ENCODE measurements around the gene DTX4. TPM values are rescaled to one million over a fixed set of nuclear protein-coding genes. Genes with fewer than 3 reads are reported as not detected.

The DTX4 gene
- total RNA-seq, 1 donor from 2014 or later = 24.2 TPM

DNA sequence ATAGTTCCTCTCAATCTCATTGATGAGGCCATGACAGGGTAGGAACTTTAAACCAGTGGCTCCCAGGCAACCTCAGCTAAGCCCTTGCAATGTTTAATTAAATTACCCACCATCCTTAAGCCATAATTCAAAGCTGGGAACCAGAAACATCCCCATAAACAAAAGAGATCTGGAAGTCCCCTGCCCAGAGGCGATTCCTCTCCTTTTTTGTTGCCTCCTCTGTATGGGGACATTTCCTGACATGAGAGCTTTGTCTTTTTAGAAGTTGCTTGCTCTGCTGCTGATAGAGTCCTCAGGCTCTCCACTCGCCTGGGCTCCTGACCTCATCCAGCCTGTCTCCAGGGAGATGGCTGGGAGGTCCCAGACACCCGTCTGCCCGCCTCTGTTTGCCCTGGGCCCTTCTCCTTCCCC, 3.2 kb downstream of the DTX4 start:
- peaks cover 38% of the 10 kb centered on the region for H3K36me3 Mint-ChIP-seq (ENCODE audit: low read depth)
- ATAC-seq (ENCODE audit: low read depth) (no peak), DNase-seq (no peak)
- intact Hi-C loops (cut with micrococcal nuclease) = loop anchor here (10.0 kb wide), 1 partner anchor 380 kb away; no protein-coding TSS in a partner anchor
- H3K27me3 Mint-ChIP-seq = no peaks in the 10 kb centered on the region
- H3K9me3 Mint-ChIP-seq = peaks cover 7% of the 10 kb centered on the region
- POLR2A ChIA-PET = interaction anchor here (0.6 to 6.4 kb wide), 5 partner anchors 8 to 98 kb away, joined by 3 to 70 read pairs (median 57); partner anchors contain the start of gene MPEG1
- TF ChIP-seq, protein P1, sequence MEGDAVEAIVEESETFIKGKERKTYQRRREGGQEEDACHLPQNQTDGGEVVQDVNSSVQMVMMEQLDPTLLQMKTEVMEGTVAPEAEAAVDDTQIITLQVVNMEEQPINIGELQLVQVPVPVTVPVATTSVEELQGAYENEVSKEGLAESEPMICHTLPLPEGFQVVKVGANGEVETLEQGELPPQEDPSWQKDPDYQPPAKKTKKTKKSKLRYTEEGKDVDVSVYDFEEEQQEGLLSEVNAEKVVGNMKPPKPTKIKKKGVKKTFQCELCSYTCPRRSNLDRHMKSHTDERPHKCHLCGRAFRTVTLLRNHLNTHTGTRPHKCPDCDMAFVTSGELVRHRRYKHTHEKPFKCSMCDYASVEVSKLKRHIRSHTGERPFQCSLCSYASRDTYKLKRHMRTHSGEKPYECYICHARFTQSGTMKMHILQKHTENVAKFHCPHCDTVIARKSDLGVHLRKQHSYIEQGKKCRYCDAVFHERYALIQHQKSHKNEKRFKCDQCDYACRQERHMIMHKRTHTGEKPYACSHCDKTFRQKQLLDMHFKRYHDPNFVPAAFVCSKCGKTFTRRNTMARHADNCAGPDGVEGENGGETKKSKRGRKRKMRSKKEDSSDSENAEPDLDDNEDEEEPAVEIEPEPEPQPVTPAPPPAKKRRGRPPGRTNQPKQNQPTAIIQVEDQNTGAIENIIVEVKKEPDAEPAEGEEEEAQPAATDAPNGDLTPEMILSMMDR (IDR thresholded peaks at IDR 0.05) = no peak
- peak overlapping the region; percentile 69 for H3K27ac Mint-ChIP-seq
- CTCF ChIA-PET = interaction anchor here (0.7 to 9.0 kb wide), 4 partner anchors 9 to 47 kb away, joined by 3 to 102 read pairs (median 48); no protein-coding TSS in a partner anchor
- H3K4me1 Mint-ChIP-seq = peaks cover 39% of the 10 kb centered on the region
- H3K4me3 Mint-ChIP-seq = peak overlapping the region; percentile 96

DNA sequence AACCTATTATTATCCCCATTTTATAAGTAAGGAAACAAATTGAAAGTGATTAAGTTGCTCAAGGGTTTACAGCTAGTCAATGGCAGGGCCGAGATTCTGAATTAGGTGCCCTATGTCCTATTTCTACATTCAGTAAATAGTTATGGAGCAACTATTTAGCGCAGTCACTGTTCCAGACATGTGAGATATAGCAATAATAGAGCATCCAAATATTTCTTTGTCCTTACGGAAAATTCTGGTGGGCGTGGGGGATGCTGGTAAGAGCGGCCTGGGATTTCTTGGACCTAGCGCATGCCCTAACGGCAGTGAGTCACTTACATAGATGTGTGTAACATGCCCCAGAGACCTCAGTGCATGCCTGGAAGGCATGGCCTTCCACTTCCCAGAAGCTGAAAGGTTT, 4.4 kb downstream of the DTX4 start:
- DNase-seq (no peak), ATAC-seq (ENCODE audit: low read depth) (no peak)
- Mint-ChIP-seq H3K9me3 (peaks cover 7% of the 10 kb centered on the region), H3K36me3 (ENCODE audit: low read depth) (peaks cover 40% of the 10 kb centered on the region), H3K27ac (no peak overlapping the region), H3K4me3 (no peak overlapping the region), H3K4me1 (peaks cover 41% of the 10 kb centered on the region), H3K27me3 (no peaks in the 10 kb centered on the region)
- POLR2A ChIA-PET = interaction anchor here (5.5 kb wide), 1 partner anchor 23 kb away, joined by 57 read pairs; no protein-coding TSS in a partner anchor
- TF ChIP-seq, protein P1 (IDR thresholded peaks at IDR 0.05) = no peak
- CTCF ChIA-PET = interaction anchor here (0.9 to 9.0 kb wide), 2 partner anchors 8 to 18 kb away, joined by 3 to 102 read pairs; no protein-coding TSS in a partner anchor
- intact Hi-C loops (cut with micrococcal nuclease) = loop anchor here (10.0 kb wide), 1 partner anchor 378 kb away; no protein-coding TSS in a partner anchor

DNA sequence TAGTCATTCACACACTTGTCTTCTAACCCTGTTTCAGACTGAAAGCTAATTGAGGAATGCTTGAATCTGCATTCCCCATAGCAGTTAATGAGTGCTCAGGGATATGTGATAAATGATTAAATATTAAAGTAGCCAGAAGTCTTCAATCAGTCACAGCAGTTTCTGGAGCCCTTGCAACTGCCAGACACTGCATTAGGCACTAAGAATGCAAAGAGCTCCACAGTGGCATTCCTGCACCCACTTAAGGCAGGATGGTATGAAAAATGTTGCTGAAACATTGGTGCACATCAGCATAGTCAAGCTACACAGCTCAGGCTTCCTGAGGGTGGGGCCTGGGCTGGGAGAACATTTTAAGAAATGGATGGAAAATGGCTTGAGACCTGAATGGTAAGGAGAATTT, 6.5 kb downstream of the DTX4 start:
- CTCF ChIA-PET = interaction anchor here (9.0 kb wide), 1 partner anchor 6 kb away, joined by 102 read pairs; no protein-coding TSS in a partner anchor
- Mint-ChIP-seq H3K9me3 (peaks cover 7% of the 10 kb centered on the region), H3K4me3 (no peak overlapping the region), H3K27me3 (no peaks in the 10 kb centered on the region), H3K36me3 (ENCODE audit: low read depth) (peaks cover 56% of the 10 kb centered on the region), H3K27ac (peak overlapping the region; percentile 12), H3K4me1 (peaks cover 33% of the 10 kb centered on the region)
- intact Hi-C loops (cut with micrococcal nuclease) = loop anchor here (10.0 kb wide), 1 partner anchor 376 kb away; no protein-coding TSS in a partner anchor
- ATAC-seq (ENCODE audit: low read depth) = no peak
- POLR2A ChIA-PET = interaction anchor here (1.0 to 1.6 kb wide), 2 partner anchors 20 to 45 kb away, joined by 3 to 4 read pairs; no protein-coding TSS in a partner anchor
- DNase-seq = no peak
- TF ChIP-seq, protein P1 (IDR thresholded peaks at IDR 0.05) = no peak

DNA sequence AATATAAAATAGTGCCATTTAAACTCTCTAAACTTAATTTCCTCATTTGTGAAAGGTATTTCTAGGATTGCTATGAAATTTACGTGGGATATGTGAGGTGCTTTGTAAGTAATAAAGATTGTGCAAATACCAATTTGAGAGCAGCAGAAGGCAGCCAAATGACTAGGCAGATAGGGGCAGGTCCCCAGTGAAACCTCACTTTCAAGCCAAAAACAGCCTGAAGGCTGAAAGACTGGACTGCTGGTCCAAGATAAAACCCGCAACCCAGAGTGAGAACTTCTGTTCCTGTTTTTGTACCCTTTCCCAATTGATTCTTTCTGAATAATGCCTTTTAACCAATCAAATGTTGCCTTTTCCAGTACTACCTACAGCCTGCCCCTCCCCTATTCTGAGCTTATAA, 7.2 kb downstream of the DTX4 start:
- CTCF ChIA-PET = no interaction called here
- TF ChIP-seq, protein P1 (IDR thresholded peaks at IDR 0.05) = no peak
- intact Hi-C loops (cut with micrococcal nuclease) = loop anchor here (10.0 kb wide), 1 partner anchor 376 kb away; no protein-coding TSS in a partner anchor
- no peak for DNase-seq
- POLR2A ChIA-PET = interaction anchor here (1.6 kb wide), 1 partner anchor 19 kb away, joined by 4 read pairs; no protein-coding TSS in a partner anchor
- Mint-ChIP-seq H3K9me3 (peaks cover 7% of the 10 kb centered on the region), H3K36me3 (ENCODE audit: low read depth) (peaks cover 63% of the 10 kb centered on the region), H3K27ac (no peak overlapping the region), H3K4me3 (no peak overlapping the region), H3K4me1 (peaks cover 29% of the 10 kb centered on the region), H3K27me3 (no peaks in the 10 kb centered on the region)
- ATAC-seq (ENCODE audit: low read depth) = no peak

DNA sequence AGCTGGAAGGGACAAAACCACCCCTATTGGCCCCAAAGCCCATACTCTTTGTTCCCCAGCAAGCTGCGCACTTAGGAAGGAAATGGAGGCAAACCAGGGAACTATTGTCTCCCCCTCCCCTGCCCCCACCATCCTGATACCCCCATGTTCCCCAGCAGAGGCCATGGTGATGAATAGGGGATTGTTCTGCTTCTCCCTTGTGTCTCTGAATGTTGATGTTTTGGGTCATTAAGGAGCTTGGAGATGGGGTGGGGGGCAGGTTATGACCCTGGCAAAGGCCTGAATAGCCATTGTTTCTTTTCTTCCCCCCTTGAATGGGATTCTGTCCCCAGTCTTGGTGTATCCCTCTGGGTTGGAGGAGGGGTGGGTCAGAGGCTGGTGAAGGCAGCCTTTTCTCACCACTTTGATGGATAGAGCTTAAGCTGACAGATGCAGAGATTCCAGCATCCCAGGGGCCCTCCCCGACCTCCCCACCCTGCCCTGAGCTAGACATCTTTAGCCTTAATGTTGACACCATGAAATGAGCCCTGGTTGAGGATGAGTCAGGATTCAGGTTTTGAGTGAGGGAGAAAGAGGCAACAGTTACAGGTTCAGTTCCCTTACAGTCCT, 8.3 kb downstream of the DTX4 start:
- CTCF ChIA-PET = interaction anchor here (1.5 to 8.3 kb wide), 3 partner anchors 6 to 94 kb away, joined by 3 to 102 read pairs (median 3); partner anchors contain the start of gene DTX4
- peaks cover 73% of the 10 kb centered on the region for H3K36me3 Mint-ChIP-seq (ENCODE audit: low read depth)
- peaks cover 7% of the 10 kb centered on the region for H3K9me3 Mint-ChIP-seq
- no peaks in the 10 kb centered on the region for H3K27me3 Mint-ChIP-seq
- no peak for DNase-seq
- H3K4me1 Mint-ChIP-seq = peaks cover 21% of the 10 kb centered on the region
- no peak overlapping the region for H3K4me3 Mint-ChIP-seq
- ATAC-seq (ENCODE audit: low read depth) = no peak
- H3K27ac Mint-ChIP-seq = no peak overlapping the region
- intact Hi-C loops (cut with micrococcal nuclease) = no loop called here
- POLR2A ChIA-PET = interaction anchor here (0.9 to 1.1 kb wide), 3 partner anchors 15 to 37 kb away, joined by 3 to 4 read pairs (median 3); no protein-coding TSS in a partner anchor
- TF ChIP-seq, protein P1 (IDR thresholded peaks at IDR 0.05) = no peak
